HL-60 (cell line): ENCODE measurements around the gene ZC3H10.

ENCODE experiments used
- CTCF ChIP-seq: IDR thresholded peaks from one replicate; pipeline ENCODE4 v1.5.1; 2011; ENCODE audit warnings: low read length, control low read depth, inconsistent platforms; ENCODE audit not compliant: insufficient read depth
- POLR2AphosphoS5 ChIP-seq: IDR thresholded peaks from 2 replicates; pipeline ENCODE4 v1.6.1; 2012; ENCODE audit warnings: low read depth

- TF ChIP-seq CTCF (no peak), POLR2AphosphoS5 (no peak)
Observed at GRCh38 chr12:56129942-56130495, 12.0 kb downstream of the ZC3H10 start.
